Measurements from ENCODE around the gene HUS1B.

The HUS1B gene

GRCh38 chr6:620950-621349 lies 36.0 kb downstream of the HUS1B start:
- no peak for DNase-seq

GRCh38 chr6:620166-620565 lies 36.7 kb downstream of the HUS1B start:
- DNase-seq: no peak

GRCh38 chr6:617456-618100 lies 39.3 kb downstream of the HUS1B start:
- DNase-seq: no peak

GRCh38 chr6:613981-614380 lies 42.9 kb downstream of the HUS1B start:
- DNase-seq: no peak

- no peak for DNase-seq
Observed at GRCh38 chr6:611928-612327, 45.0 kb downstream of the HUS1B start.

- no peak for DNase-seq
Observed at GRCh38 chr6:610882-611281, 46.0 kb downstream of the HUS1B start.

- DNase-seq: no peak
Observed at GRCh38 chr6:609905-610304, 47.0 kb downstream of the HUS1B start.

- no peak for DNase-seq
Observed at GRCh38 chr6:606829-607379, 50.0 kb downstream of the HUS1B start.

Data from DMS153 (cell line).